IPS DF 6.9 (cell line): ENCODE measurements around the gene TBC1D32.

Experiments used
- DNase-seq: peaks from one replicate; pipeline ENCODE4 v3.0.0-alpha.2; 2013; ENCODE audit warnings: low read depth, low spot score
- H3K27ac ChIP-seq: one replicate; pipeline ENCODE4 v1.5.1; 2013; ENCODE audit warnings: low read length, control low read depth
- H3K27me3 ChIP-seq: 2 replicates; pipeline ENCODE4 v1.6.1; 2013; ENCODE audit warnings: mild to moderate bottlenecking, low read length; ENCODE audit not compliant: control insufficient read depth, insufficient read depth
- H3K36me3 ChIP-seq: 2 replicates; pipeline ENCODE4 v1.6.1; 2013; ENCODE audit warnings: low read length; ENCODE audit not compliant: control insufficient read depth, insufficient read depth
- H3K4me1 ChIP-seq: 2 replicates; pipeline ENCODE4 v1.6.1; 2013; ENCODE audit warnings: low read length; ENCODE audit not compliant: control insufficient read depth, insufficient read depth
- H3K4me3 ChIP-seq: 2 replicates; pipeline ENCODE4 v1.5.1; 2013; ENCODE audit warnings: mild to moderate bottlenecking, low read length
- H3K9me3 ChIP-seq: 2 replicates; pipeline ENCODE4 v1.6.1; 2013; ENCODE audit warnings: low read length, inconsistent platforms; ENCODE audit not compliant: control insufficient read depth, insufficient read depth
- WGBS: extraction: QIAGEN DNeasy Blood & Tissue Kit; methylation state at CpG from one replicate; pipeline ENCODE4 v1.1.7; 2013; ENCODE audit warnings: mixed read lengths, missing lambda C conversion rate; ENCODE audit not compliant: insufficient read length, insufficient coverage; 5-methylcytosine and 5-hydroxymethylcytosine counted together

TBC1D32 gene

DNA sequence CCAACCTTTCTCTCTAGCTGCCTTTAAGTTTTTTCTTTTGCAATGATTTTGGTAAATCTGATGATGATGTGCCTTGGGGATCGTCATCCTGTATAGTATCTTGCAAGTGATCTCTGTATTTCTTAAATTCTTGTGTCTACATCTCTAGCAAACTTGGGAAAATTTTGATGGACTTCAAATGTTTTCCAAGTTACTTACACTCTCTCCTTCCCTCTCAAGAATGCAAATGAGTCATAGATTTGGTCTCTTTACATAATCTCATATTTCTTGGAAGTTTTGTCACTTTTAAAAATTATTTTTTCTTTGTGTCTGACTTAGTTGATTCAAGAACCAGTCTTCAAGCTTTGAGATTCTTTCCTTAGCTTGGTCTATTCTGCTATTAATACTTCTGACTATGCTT lies 176.4 kb downstream of the TBC1D32 start:
- H3K27me3 ChIP-seq: no peaks in the 10 kb centered on the region
- DNase-seq: no peak
- no peaks in the 10 kb centered on the region; the same call in 1 of the 2 replicates for H3K4me1 ChIP-seq
- WGBS: no CpG with 5 or more reads among the region's 1 CpG
- H3K9me3 ChIP-seq: no peaks in the 10 kb centered on the region
- no peak overlapping the region for H3K27ac ChIP-seq
- H3K36me3 ChIP-seq: 0 out of 2 replicates have a peak, but pooled peaks cover 2% of the 10 kb centered on the region
- no peak overlapping the region for H3K4me3 ChIP-seq

GRCh38 chr6:121143476-121143875 lies 190.8 kb downstream of the TBC1D32 start:
- Histone ChIP-seq H3K27ac (no peak overlapping the region), H3K36me3 (no peaks in the 10 kb centered on the region), H3K9me3 (no peaks in the 10 kb centered on the region), H3K27me3 (no peaks in the 10 kb centered on the region), H3K4me3 (no peak overlapping the region), H3K4me1 (no peaks in the 10 kb centered on the region)
- DNase-seq: no peak
- no CpG with 5 or more reads among the region's 2 CpGs for WGBS

GRCh38 chr6:121142093-121142492 lies 192.2 kb downstream of the TBC1D32 start:
- no peak for DNase-seq
- Histone ChIP-seq H3K27ac (no peak overlapping the region), H3K9me3 (no peaks in the 10 kb centered on the region), H3K27me3 (no peaks in the 10 kb centered on the region), H3K4me3 (no peak overlapping the region), H3K36me3 (no peaks in the 10 kb centered on the region), H3K4me1 (no peaks in the 10 kb centered on the region)
- no CpG with 5 or more reads among the region's 6 CpGs for WGBS

GRCh38 chr6:121135425-121135824 lies 198.9 kb downstream of the TBC1D32 start:
- no peak for DNase-seq
- no peaks in the 10 kb centered on the region for H3K36me3 ChIP-seq
- no peak overlapping the region for H3K27ac ChIP-seq

DNA sequence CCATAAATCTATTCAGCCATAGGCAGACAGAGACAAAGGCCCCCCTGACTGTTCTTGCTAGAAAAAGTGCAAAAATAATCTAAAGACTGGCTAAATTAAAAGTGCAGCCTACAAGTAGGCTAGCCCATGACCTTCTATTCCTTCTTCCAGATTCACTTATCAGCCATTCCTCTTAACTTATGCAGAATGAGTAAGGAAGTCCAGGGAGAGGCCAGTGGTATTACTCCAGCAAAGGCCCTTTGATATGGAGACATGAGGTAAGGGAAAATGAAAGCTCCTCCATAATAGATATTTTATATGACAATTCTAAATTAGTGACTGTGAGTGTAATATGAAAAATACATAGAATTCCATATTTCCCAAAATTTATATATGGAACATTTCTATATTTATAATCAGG lies 199.4 kb downstream of the TBC1D32 start:
- Histone ChIP-seq H3K27ac (no peak overlapping the region), H3K4me1 (no peaks in the 10 kb centered on the region), H3K9me3 (no peaks in the 10 kb centered on the region), H3K36me3 (no peaks in the 10 kb centered on the region), H3K27me3 (no peaks in the 10 kb centered on the region), H3K4me3 (no peak overlapping the region)
- DNase-seq: no peak

More at GRCh38 chr6:121135425-121135824, 198.9 kb downstream of the TBC1D32 start:
- Histone ChIP-seq H3K9me3 (no peaks in the 10 kb centered on the region), H3K4me1 (no peaks in the 10 kb centered on the region), H3K27me3 (no peaks in the 10 kb centered on the region), H3K4me3 (no peak overlapping the region)

DNA sequence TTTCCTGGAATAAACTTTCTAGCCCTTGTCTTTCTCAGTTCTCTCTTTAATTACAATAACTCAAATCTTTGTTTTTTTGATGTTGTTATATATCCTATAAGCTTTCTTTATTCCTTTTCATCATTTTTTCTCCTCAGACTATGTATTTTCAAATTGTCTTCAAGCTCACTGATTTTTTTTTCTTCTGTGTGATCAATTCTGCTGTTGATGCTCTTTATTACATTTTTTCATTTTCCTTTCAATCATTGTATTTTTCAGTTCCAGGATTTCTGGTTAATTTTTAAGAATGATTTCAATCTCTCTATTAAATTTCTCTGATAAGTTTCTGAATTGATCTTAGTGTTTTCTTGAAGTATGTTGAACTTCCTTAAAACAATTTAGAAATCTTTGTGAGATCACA lies 209.7 kb downstream of the TBC1D32 start:
- DNase-seq: no peak
- Histone ChIP-seq H3K27me3 (no peaks in the 10 kb centered on the region), H3K27ac (no peak overlapping the region), H3K9me3 (no peaks in the 10 kb centered on the region), H3K4me3 (no peak overlapping the region), H3K4me1 (no peaks in the 10 kb centered on the region), H3K36me3 (no peaks in the 10 kb centered on the region)

DNA sequence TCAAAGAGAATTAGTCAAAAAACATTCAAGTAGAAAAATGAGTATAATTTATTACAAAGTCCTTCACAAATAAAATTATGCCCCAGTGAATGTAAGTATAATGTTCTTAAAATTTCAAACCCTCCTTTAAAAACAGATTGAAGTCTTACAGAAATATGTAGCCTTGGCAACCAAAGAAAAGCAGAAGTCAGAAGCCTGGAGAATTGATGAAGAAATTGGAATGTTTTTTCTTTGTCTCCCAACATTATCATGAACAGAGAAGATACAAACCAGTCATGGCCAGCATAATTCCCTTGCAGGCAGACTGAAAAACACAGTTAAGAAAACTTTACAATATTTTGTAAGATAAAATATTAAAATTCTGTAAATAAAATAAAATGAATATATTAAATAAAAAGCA lies 221.9 kb downstream of the TBC1D32 start:
- no peak overlapping the region for H3K4me3 ChIP-seq
- H3K27me3 ChIP-seq: no peaks in the 10 kb centered on the region
- H3K9me3 ChIP-seq: no peaks in the 10 kb centered on the region
- DNase-seq: no peak
- no peaks in the 10 kb centered on the region for H3K4me1 ChIP-seq
- no peaks in the 10 kb centered on the region for H3K36me3 ChIP-seq
- no peak overlapping the region for H3K27ac ChIP-seq

DNA sequence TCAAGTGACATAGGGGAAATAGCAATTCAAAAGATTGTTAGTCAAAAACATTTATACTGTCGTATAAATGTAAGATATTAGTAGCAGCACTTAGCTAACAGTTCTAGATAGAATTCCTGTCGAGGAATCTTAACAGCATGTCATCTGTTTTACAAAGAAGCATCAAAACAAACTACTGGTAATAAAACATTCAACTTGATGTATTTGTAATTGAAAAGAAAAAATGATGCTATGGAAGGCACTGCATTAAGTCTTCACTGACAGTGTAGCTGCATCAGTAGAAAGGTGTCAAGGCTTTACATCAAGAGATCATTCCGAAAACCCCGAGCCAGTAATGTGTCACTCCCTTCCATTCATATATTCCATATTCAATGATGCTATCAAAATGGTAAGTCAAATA lies 223.5 kb downstream of the TBC1D32 start:
- no peaks in the 10 kb centered on the region for H3K27me3 ChIP-seq
- DNase-seq: no peak
- no peak overlapping the region for H3K4me3 ChIP-seq
- no peaks in the 10 kb centered on the region for H3K9me3 ChIP-seq
- H3K4me1 ChIP-seq: no peaks in the 10 kb centered on the region
- H3K27ac ChIP-seq: no peak overlapping the region
- WGBS: no CpG with 5 or more reads among the region's 4 CpGs
- no peaks in the 10 kb centered on the region for H3K36me3 ChIP-seq

- no peaks in the 10 kb centered on the region for H3K4me1 ChIP-seq
- no peaks in the 10 kb centered on the region for H3K27me3 ChIP-seq
- no peaks in the 10 kb centered on the region for H3K36me3 ChIP-seq
- no peak overlapping the region for H3K4me3 ChIP-seq
- no peak overlapping the region for H3K27ac ChIP-seq
- no peak for DNase-seq
- H3K9me3 ChIP-seq: no peaks in the 10 kb centered on the region
- no CpG with 5 or more reads among the region's 1 CpG for WGBS
Observed at GRCh38 chr6:121106962-121107361, 227.3 kb downstream of the TBC1D32 start.

DNA sequence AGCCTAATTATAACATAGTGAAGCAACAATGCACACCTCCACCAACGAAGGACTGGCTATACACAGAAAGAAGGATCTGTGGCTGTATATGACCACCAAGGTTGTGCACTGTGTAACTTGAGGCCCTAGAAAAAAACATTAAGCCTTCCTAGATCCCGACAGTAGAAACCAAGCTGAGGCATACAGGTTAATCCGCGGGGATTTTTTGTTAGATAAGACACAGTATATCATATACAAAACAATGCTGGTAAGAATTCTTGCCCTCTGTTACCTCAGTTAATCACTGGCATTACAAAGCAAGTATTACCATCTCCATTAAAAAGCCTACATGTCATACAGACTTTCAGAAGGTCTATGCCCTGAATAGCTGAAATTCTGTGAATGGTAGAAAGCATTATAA lies 228.8 kb downstream of the TBC1D32 start:
- no peaks in the 10 kb centered on the region for H3K36me3 ChIP-seq
- no peak for DNase-seq
- no peaks in the 10 kb centered on the region for H3K4me1 ChIP-seq
- no peak overlapping the region for H3K4me3 ChIP-seq
- H3K27me3 ChIP-seq: no peaks in the 10 kb centered on the region
- no CpG with 5 or more reads among the region's 4 CpGs for WGBS
- H3K9me3 ChIP-seq: no peaks in the 10 kb centered on the region
- H3K27ac ChIP-seq: no peak overlapping the region

GRCh38 chr6:121093928-121094327 lies 240.4 kb downstream of the TBC1D32 start:
- no peaks in the 10 kb centered on the region for H3K36me3 ChIP-seq
- DNase-seq: no peak
- H3K27ac ChIP-seq: no peak overlapping the region
- no peaks in the 10 kb centered on the region for H3K27me3 ChIP-seq
- H3K4me3 ChIP-seq: no peak overlapping the region
- H3K4me1 ChIP-seq: no peaks in the 10 kb centered on the region
- no peaks in the 10 kb centered on the region for H3K9me3 ChIP-seq

- H3K36me3 ChIP-seq: no peaks in the 10 kb centered on the region
- no peak for DNase-seq
- no peaks in the 10 kb centered on the region for H3K27me3 ChIP-seq
- no peak overlapping the region for H3K27ac ChIP-seq
- no peaks in the 10 kb centered on the region for H3K4me1 ChIP-seq
- H3K9me3 ChIP-seq: no peaks in the 10 kb centered on the region
- WGBS: no CpG with 5 or more reads among the region's 1 CpG
- no peak overlapping the region for H3K4me3 ChIP-seq
Observed at GRCh38 chr6:121090492-121090891, 243.8 kb downstream of the TBC1D32 start.
